Germinal center (tissue), 1 donor: Measurements from ENCODE around the gene KNCN.

Experiments used
- DNase-seq: peaks from one replicate; pipeline ENCODE4 v3.0.0; 2012; ENCODE audit warnings: mixed read lengths, low spot score

KNCN gene

GRCh38 chr1:46569116-46569515 lies 17.7 kb upstream of the KNCN start:
- no peak for DNase-seq

- no peak for DNase-seq
Measured at GRCh38 chr1:46568461-46568891, 17.0 kb upstream of the KNCN start.

DNA sequence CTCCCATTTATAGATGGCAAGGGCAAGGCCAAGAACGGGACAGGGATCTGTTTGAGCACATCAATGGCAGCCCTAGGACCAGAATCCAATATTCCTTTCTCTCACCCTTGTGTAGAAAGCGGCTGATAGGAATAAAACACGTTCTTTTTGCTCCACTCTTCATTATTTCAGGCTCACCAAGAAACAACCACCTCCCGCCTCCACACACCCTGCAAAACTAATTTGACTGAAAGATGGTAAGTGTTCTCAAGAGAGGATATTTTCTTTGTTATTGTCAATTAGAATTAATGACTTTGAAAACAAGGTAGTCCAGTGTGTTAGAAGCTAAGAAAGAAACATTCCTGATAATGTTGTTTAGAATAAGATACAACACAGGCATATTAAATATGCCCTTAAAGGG lies 11.9 kb upstream of the KNCN start:
- no peak for DNase-seq

DNA sequence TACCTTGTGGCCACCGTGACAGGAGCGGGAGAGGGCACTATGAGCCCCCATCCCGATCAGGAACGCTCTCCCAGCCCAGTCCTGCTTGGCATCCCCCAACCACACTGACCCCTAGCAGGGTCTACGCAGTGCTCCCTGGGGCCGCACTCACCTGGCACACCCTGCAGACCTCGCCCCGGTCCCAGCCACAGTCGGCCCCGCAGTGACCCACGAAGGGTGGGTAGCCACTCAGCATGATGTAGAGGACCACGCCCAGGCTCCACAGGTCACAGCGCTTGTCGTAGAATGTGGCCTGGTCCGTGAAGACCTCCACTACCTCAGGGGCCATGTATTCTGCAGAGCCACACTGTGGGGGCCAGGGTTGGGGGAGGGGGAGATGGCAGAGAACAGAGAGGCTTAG lies 11.1 kb upstream of the KNCN start:
- no peak for DNase-seq

DNA sequence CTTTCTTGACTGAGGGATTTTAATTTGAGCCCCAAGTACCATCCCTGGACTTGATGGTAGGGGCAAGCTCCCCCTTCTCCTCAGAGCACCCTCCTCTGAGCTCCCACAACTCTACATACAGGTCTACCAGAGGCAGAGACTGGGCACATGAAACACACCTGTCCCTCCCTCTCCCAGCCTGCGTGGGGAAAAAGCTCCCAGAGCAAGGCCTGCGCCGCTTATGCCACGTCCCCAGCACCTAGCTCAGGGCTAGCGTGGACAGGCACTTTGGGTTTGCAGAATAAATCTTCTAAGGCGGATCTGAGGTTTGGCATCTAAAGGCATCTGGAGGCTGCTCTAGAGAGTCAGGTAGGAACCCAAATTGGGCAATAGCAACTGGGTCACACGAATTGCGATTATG lies 7.5 kb upstream of the KNCN start:
- no peak for DNase-seq

DNA sequence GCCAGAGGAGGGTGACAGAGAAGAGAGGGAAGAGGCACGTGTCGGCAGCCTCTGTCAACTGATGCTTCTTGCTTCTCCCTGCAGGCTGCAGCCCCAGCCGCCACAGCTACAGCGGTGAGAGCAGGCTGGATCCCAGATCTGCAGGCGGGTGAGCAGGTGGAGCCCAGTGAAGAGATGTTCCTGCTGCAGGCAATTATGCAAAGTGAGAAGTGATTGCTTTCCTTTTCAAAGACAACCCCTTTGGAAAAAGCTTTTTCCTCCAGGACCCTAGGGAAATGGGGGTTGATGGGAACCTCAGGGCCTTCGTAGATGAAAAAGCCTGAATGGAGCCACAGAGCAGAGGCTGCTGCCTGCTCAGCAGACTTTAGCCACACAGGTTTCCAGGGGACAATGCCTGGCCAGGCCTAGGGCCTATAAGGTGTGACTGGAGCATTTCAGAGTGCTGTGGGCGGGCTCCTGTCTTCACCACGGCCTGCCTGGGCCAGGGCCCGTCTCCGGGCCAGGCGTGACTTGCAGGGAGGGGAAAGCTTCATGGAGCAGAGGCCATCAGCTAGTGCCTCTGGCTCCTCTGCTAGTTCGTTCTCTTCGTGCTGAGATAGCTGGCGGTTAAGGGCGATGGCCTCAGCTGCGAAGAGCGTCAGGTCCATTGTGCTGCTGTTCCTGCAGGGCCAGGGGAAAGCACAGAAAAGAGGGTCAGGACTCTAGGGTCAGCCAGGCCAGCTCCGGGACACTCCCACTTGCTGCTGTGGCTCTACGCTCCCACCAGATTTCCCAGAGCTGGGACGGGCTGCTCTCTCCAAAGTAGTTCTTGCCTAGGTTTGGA lies 6.9 kb upstream of the KNCN start:
- DNase-seq = no peak

DNA sequence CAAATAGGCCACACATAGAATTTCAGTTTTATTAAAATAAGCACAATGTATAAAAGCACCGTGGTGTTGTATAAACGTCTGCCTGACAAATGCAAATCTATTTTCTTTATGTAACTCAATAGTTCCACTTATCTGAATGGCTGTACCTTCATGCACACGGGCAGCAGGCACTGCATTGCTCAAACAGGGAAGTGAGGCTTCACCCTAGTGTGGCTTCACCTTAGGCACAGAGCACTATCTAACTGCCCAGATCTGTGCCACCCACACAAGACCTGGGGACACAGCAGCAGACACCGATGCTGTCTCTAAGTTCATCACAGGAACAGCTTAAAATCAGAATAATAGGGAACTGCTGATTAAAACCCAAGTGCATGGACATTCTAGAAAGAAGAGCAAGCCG lies 6.0 kb upstream of the KNCN start:
- no peak for DNase-seq

- DNase-seq = no peak
Measured at GRCh38 chr1:46556822-46557221, 5.4 kb upstream of the KNCN start.

GRCh38 chr1:46555826-46556619 lies 4.6 kb upstream of the KNCN start:
- no peak for DNase-seq

DNA sequence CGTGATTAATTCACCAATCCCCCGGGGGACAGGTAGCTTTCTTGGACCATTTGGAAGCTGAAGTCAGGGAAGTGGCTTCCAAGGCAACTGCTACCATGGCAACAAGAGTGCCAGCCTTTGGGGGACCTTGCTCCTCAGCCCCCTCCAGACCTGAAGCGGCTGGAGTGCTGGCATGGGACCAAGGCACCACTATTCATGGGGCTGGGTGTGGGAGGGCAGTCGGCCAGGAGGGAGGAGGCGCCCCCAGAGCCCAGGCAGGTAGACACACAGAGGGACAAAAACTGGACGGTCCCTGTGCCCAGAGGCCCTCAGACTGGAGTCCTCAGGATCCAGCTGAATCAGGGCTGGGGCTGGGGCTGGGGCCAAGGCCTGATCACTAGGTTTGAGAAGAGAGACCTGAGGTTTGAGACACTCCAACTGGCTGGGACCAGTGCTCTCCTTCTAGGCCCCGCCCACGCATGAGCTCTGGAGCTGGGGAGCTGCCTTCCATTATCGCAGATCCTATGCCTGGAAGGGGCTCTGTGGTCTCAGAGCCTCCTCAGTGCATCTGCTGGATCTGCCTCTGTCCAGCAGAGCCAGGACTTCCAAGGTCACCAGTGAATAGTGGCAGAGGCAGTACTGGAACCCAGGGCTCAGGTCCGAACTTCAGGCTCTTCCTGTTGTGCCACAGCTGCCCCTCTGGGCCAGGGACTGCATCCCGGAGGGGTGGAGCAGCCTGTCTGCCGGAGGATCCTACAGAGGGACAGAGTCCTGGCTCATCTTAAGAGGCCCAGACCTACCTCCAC lies 3.3 kb upstream of the KNCN start:
- no peak for DNase-seq

DNA sequence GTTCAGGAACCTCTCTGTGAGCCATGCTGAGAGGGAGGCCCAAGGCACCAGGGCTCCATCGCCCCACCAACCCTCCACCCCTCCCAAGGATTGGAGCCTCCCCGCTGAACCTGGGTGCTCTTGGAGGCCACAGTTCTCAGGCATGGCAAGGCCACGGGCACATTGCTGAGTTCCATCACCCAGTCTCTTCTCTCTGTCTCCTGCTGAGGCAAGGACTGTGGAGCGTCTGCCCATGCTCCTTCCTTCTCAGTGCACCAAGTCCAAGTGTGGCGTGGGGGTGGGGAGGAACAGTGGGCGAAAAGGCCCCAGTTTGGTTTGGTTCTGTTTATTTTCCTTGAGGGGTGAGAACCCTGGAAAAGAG lies 2.8 kb upstream of the KNCN start:
- no peak for DNase-seq

- no peak for DNase-seq
Measured at GRCh38 chr1:46553506-46553905, 2.1 kb upstream of the KNCN start.

- no peak for DNase-seq
Measured at GRCh38 chr1:46552357-46553237, 1.1 kb upstream of the KNCN start.

DNA sequence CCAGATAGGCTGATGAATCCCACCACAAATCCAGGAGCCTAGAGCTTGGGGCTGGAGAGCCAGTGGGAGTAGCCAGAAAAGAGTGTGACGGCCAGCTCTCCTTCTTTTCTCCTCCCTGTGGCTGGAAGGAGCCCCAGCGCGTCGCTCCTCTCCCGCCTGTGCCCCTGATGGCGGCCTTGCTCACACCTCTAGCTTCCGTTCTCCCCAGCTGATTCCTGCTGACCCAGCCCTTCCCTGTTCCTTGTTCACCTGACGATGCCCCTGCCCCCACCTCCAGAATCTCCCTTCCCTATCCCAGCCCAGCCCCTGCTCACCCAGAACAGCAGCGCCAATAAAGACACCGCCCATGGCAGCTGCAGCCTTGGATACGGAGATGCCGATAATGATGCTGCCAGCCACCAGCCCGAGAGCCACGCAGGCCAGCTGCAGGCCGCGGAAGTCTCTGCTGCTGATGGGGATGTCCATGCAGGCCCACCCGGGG lies 656 bp downstream of the KNCN start:
- DNase-seq = no peak

GRCh38 chr1:46549697-46550681 lies 1.5 kb downstream of the KNCN start:
- no peak for DNase-seq

DNA sequence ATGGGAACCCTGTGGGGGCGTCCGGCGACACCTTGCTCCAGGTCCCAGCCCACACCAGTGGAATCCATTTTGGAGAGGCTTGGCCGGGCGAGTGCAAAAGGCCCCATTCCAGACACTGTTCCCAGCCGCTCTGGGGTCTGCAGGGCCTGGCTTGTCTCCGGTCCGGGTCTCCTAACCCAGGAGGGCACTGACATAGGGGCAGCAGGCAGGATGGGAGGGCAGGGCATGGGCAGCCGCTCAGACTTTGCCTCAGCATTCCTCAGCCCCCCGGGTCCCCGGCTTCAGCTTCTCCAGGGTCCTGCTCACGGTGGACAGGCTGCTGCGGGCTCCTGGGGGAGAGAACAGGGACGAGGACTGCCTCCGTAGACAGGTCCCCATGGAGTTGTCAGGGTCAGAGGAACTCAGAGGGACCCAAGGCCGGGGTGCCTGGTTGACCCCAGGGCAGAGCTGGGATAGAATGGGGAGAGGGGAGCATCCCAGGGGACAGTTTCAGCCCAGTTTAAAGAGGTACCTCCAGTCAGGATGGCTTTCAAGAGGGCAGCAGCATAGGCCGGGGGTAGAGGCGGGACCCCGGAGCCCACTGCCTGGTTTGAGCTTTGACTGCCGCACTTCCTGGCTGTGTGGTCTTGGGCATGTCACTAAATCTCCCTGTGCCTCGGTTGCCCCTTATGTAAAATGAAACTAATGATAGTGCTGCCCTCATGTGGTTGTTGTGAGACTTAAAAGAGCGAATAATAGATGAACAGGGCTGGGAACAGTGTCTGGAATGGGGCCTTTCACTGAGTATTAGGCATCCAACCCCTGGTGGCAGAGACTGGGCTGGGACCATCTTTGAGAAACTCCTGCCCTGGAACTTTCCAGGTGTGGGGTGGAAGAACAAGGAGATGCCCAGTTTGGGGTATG lies 3.7 kb downstream of the KNCN start:
- DNase-seq = no peak

- DNase-seq = no peak
Measured at GRCh38 chr1:46546210-46546609, 5.2 kb downstream of the KNCN start.

DNA sequence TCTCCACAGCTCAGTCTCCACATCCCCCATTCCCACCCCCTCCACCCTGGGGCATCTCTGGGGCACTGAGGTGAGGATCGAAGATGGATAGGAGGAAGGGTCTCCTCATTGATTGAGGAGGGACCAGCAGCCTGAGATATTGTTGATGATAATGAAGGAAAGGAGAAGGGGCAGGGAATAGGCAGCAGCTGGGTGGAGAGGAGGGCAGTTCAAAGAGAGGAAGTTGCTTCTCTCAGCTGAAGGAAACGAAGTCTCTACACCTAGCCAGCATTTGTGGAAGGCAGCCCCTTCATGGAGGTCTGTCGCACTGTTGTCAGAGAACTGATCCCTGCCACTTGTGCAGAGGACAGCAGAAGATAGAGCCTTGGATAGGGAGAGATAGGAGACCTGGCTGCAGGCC lies 5.7 kb downstream of the KNCN start:
- DNase-seq = no peak

DNA sequence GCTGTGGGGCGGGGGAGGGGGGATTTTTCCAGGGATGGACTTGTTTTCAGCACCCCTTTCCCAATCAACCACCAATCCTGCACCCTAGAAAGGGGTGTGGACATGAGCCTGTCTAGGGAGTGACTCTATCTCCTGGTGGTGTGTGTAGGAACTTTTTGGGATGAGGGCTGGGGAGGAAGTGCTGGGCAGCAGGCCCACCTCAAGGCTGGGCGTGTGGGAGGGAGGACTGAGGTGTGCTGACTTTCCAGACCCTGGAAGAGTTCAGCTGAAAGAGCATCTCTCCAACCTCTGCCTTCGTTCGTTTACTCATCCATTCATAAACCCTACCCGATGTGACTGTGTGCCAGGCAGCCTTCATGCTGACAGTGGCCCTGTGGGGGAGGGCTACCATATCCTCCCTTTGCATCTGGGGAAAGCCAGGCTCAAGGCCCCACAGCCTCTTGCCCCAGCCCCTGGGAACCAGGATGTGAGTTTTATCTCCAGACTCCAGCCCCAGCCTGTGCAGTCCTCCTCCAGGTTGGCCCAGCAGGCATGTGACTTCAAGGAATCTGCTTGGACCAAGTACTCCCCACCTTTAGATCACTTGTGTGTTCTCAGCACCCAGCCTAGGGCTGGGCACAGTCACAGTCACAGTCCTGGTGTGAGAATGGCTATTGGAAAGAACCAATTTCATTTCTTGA lies 6.7 kb downstream of the KNCN start:
- DNase-seq = no peak
